OCI-LY1 (cell line): ENCODE data around the gene DAZAP2.

Experiments used
- H2AFZ ChIP-seq: fragments of 200-600 bp; sonication (generic), shearing (Covaris generic); 2 replicates; pipeline ENCODE4 v1.6.0; 2014; ENCODE audit warnings: antibody characterized with exemption, mild to moderate bottlenecking, low read length
- H3F3A ChIP-seq: fragments of 200-600 bp; sonication (generic), shearing (Covaris generic); 2 replicates; pipeline ENCODE4 v1.6.0; 2014; ENCODE audit warnings: mild to moderate bottlenecking, antibody characterized with exemption, low read length, moderate library complexity; ENCODE audit not compliant: insufficient read depth
- H3K27ac ChIP-seq: fragments of 200-600 bp; sonication (generic); 2 replicates; pipeline ENCODE4 v1.5.1; 2014; ENCODE audit warnings: low read length, mixed run types, mild to moderate bottlenecking, low read depth; ENCODE audit not compliant: poor library complexity, severe bottlenecking
- H3K27me3 ChIP-seq: fragments of 200-600 bp; sonication (generic); 2 replicates; pipeline ENCODE4 v1.6.0; 2014; ENCODE audit warnings: antibody characterized with exemption, mild to moderate bottlenecking, low read length, moderate library complexity; ENCODE audit not compliant: insufficient read depth
- H3K36me3 ChIP-seq: fragments of 200-600 bp; sonication (generic); 2 replicates; pipeline ENCODE4 v1.6.1; 2014; ENCODE audit warnings: mild to moderate bottlenecking, antibody characterized with exemption, low read length, moderate library complexity, mixed read lengths; ENCODE audit not compliant: insufficient read depth
- H3K4me1 ChIP-seq: fragments of 200-600 bp; sonication (generic); 2 replicates; pipeline ENCODE4 v1.5.1; 2014; ENCODE audit warnings: mild to moderate bottlenecking, low read length, moderate library complexity; ENCODE audit not compliant: insufficient read depth, severe bottlenecking
- H3K4me2 ChIP-seq: fragments of 200-600 bp; sonication (generic), shearing (Covaris generic); 2 replicates; pipeline ENCODE4 v1.6.1; 2014; ENCODE audit warnings: low read length
- H3K4me3 ChIP-seq: fragments of 200-600 bp; sonication (generic); 2 replicates; pipeline ENCODE4 v1.5.1; 2014; ENCODE audit warnings: low read length, low read depth, mild to moderate bottlenecking, mixed read lengths; ENCODE audit not compliant: poor library complexity, severe bottlenecking
- H3K79me2 ChIP-seq: fragments of 200-600 bp; shearing (Covaris generic); 2 replicates; pipeline ENCODE4 v1.6.1; 2016; ENCODE audit warnings: mixed run types, low read length, mixed read lengths; ENCODE audit not compliant: insufficient read depth
- H3K9ac ChIP-seq: fragments of 200-600 bp; sonication (generic), shearing (Covaris generic); 2 replicates; pipeline ENCODE4 v1.6.1; 2014; ENCODE audit warnings: mild to moderate bottlenecking, low read length, mixed read lengths
- H3K9me2 ChIP-seq: fragments of 200-600 bp; sonication (generic), shearing (Covaris generic); 2 replicates; pipeline ENCODE4 v1.6.1; 2014; ENCODE audit warnings: low read depth, mild to moderate bottlenecking, low read length, mixed read lengths
- H3K9me3 ChIP-seq: fragments of 200-600 bp; shearing (Covaris generic); 2 replicates; pipeline ENCODE4 v1.6.1; 2014; ENCODE audit warnings: low read length, mixed read lengths
- H4K20me1 ChIP-seq: fragments of 200-600 bp; sonication (generic), shearing (Covaris generic); 2 replicates; pipeline ENCODE4 v1.6.0; 2016; ENCODE audit warnings: mild to moderate bottlenecking, low read length; ENCODE audit not compliant: insufficient read depth
- EZH2 ChIP-seq: fragments of 200-600 bp; sonication (generic), shearing (Covaris generic); IDR thresholded peaks from 2 replicates; pipeline ENCODE4 v1.8.0; 2017; ENCODE audit warnings: borderline replicate concordance, mixed run types, mild to moderate bottlenecking, antibody characterized with exemption, low read length, moderate library complexity, mixed read lengths
- TF ChIP-seq, protein P1 (sequence below): fragments of 200-600 bp; sonication (generic), shearing (Covaris generic); IDR thresholded peaks from 2 replicates; pipeline ENCODE4 v1.5.1; 2017; ENCODE audit warnings: mild to moderate bottlenecking, antibody characterized with exemption, low read length, moderate library complexity, mixed read lengths

DAZAP2 gene

GRCh38 chr12:51234530-51234929 is 4.1 kb upstream of the DAZAP2 start:
- Histone ChIP-seq H4K20me1 (no peaks in the 10 kb centered on the region), H2AFZ (no peak overlapping the region), H3K9me2 (no peaks in the 10 kb centered on the region), H3K4me2 (no peak overlapping the region), H3K9ac (no peak overlapping the region), H3K9me3 (0 out of 2 replicates have a peak, but pooled peaks cover 2% of the 10 kb centered on the region), H3K4me1 (peaks cover 7% of the 10 kb centered on the region), H3K27me3 (no peaks in the 10 kb centered on the region), H3K27ac (no peak overlapping the region), H3K36me3 (no peaks in the 10 kb centered on the region), H3F3A (no peaks in the 10 kb centered on the region), H3K79me2 (no peaks in the 10 kb centered on the region), H3K4me3 (no peak overlapping the region)
- TF ChIP-seq, protein P1, sequence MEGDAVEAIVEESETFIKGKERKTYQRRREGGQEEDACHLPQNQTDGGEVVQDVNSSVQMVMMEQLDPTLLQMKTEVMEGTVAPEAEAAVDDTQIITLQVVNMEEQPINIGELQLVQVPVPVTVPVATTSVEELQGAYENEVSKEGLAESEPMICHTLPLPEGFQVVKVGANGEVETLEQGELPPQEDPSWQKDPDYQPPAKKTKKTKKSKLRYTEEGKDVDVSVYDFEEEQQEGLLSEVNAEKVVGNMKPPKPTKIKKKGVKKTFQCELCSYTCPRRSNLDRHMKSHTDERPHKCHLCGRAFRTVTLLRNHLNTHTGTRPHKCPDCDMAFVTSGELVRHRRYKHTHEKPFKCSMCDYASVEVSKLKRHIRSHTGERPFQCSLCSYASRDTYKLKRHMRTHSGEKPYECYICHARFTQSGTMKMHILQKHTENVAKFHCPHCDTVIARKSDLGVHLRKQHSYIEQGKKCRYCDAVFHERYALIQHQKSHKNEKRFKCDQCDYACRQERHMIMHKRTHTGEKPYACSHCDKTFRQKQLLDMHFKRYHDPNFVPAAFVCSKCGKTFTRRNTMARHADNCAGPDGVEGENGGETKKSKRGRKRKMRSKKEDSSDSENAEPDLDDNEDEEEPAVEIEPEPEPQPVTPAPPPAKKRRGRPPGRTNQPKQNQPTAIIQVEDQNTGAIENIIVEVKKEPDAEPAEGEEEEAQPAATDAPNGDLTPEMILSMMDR, result no peak
- TF ChIP-seq EZH2, result no peak

GRCh38 chr12:51238037-51238509 is 553 bp upstream of the DAZAP2 start:
- H3K27me3 ChIP-seq, result no peaks in the 10 kb centered on the region
- no peaks in the 10 kb centered on the region for H4K20me1 ChIP-seq
- peak overlapping the region; percentile 95 for H3K9ac ChIP-seq
- H3K9me2 ChIP-seq, result no peaks in the 10 kb centered on the region
- H3F3A ChIP-seq, result no peaks in the 10 kb centered on the region
- H3K4me2 ChIP-seq, result peak overlapping the region; percentile 98
- no peaks in the 10 kb centered on the region for H3K9me3 ChIP-seq
- no peaks in the 10 kb centered on the region for H3K79me2 ChIP-seq
- H3K4me1 ChIP-seq, result peaks cover 14% of the 10 kb centered on the region
- peak overlapping the region; percentile 84 for H3K4me3 ChIP-seq
- TF ChIP-seq, protein P1, result no peak
- TF ChIP-seq EZH2, result no peak
- H3K36me3 ChIP-seq, result peaks cover 28% of the 10 kb centered on the region
- H3K27ac ChIP-seq, result peak overlapping the region; percentile 95
- H2AFZ ChIP-seq, result peak overlapping the region; percentile 88

DNA sequence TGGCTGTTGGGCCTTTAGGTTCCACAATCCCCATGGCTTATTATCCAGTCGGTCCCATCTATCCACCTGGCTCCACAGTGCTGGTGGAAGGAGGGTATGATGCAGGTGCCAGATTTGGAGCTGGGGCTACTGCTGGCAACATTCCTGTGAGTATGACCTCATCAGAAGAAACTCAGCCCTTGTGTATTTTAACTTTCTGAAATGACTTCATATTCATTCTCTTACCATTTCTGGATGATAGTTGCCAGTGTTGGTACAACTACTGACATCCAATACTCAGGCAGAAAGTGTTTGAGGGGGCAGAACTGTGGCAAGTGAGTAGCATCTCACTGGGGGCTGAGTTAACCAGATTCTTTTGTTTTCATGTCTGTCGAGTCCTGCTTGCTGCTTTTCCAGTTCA is 2.3 kb downstream of the DAZAP2 start:
- TF ChIP-seq EZH2, result no peak
- TF ChIP-seq, protein P1, result no peak
- Histone ChIP-seq H3K4me3 (no peak overlapping the region), H3K36me3 (peaks cover 42% of the 10 kb centered on the region), H2AFZ (no peak overlapping the region), H3K9me2 (no peaks in the 10 kb centered on the region), H3K4me2 (no peak overlapping the region), H3K27ac (no peak overlapping the region), H3K9me3 (no peaks in the 10 kb centered on the region), H3K27me3 (no peaks in the 10 kb centered on the region), H3K4me1 (peaks cover 14% of the 10 kb centered on the region), H3F3A (no peaks in the 10 kb centered on the region), H3K79me2 (no peaks in the 10 kb centered on the region), H4K20me1 (no peaks in the 10 kb centered on the region), H3K9ac (no peak overlapping the region)
